Myocyte (in vitro differentiated cells): ENCODE measurements around the gene DCAF17. TPM values are rescaled to one million over a fixed set of nuclear protein-coding genes. Genes with fewer than 3 reads are reported as not detected.

Experiments used
- total RNA-seq: library from RNA; depleted of rRNA; stranded (reverse); fragments of >200 nt; gene quantifications from 2 replicates; pipeline ENCODE4 v1.2.3, GENCODE V29; 2014

The DCAF17 gene
- total RNA-seq, 1 donor from 2014 or later = 18.9 TPM

Other genes starting within 250 kb of the DCAF17 start
- gene METTL8, start 236 bp upstream of the DCAF17 start, total RNA-seq = 30.7 and 34.0 TPM in 2 replicates
- 163 and 175 TPM in 2 replicates for gene CYBRD1, start 88.2 kb downstream of the DCAF17 start, total RNA-seq